Heart left ventricle (tissue), 16 donors: Measurements from ENCODE around the gene RNASE4. TPM values are rescaled to one million over a fixed set of nuclear protein-coding genes. Genes with fewer than 3 reads are reported as not detected.
A peak's percentile ranks its signal among the peaks of the same experiment; 100 is the strongest.

Experiments
- ATAC-seq, 4 donors: fragments of 200-7000 bp; cut with Tn5 transposase; one replicate each; pipeline ENCODE4 v1.9.1; 2020 to 2022; ENCODE audit warnings: moderate library complexity in 4 of 4, mild to moderate bottlenecking in 3 of 4, moderate number of reproducible peaks in 1 of 4
- DNase-seq, 5 donors: peaks; one replicate each; pipeline ENCODE4 v3.0.0-alpha.2; 2020
- H3K27ac ChIP-seq, 12 donors: fragments of 200-600 bp; sonication (generic) in 4 of 12; one replicate each; pipeline versions ENCODE4 v1.5.0 to v1.8.0; 2016 to 2022; ENCODE audit warnings: mild to moderate bottlenecking in 2 of 12
- H3K27me3 ChIP-seq, 9 donors: fragments of 200-600 bp; sonication (generic) in 2 of 9; one replicate each; pipeline versions ENCODE4 v1.5.1 to v1.8.0; 2016 to 2022; ENCODE audit warnings: mild to moderate bottlenecking in 3 of 9
- H3K36me3 ChIP-seq, 9 donors: fragments of 200-600 bp; sonication (generic) in 2 of 9; one replicate each; pipeline versions ENCODE4 v1.5.0 to v1.8.0; 2018 to 2022; ENCODE audit warnings: mild to moderate bottlenecking in 2 of 9
- H3K4me1 ChIP-seq, 12 donors: fragments of 200-600 bp; sonication (generic) in 4 of 12; one replicate each; pipeline versions ENCODE4 v1.5.0 to v1.8.0; 2016 to 2022; ENCODE audit warnings: mild to moderate bottlenecking in 3 of 12
- H3K4me3 ChIP-seq, 12 donors: fragments of 200-600 bp; sonication (generic) in 4 of 12; one replicate each; pipeline versions ENCODE4 v1.5.0 to v1.8.0; 2017 to 2022; ENCODE audit warnings: mild to moderate bottlenecking in 9 of 12, moderate library complexity in 4 of 12
- H3K9me3 ChIP-seq, 12 donors: fragments of 200-600 bp; sonication (generic) in 4 of 12; one replicate each; pipeline versions ENCODE4 v1.5.0 to v1.8.0; 2016 to 2022; ENCODE audit warnings: mild to moderate bottlenecking in 1 of 12
- POLR2A ChIP-seq, 2 donors: fragments of 450-650 bp; IDR thresholded peaks; one replicate each; pipeline ENCODE4 v1.6.1; 2017; ENCODE audit warnings: antibody characterized with exemption in 2 of 2, mild to moderate bottlenecking in 2 of 2, moderate library complexity in 2 of 2
- WGBS, 4 donors: extraction: QIAGEN DNeasy Blood & Tissue Kit in 2 of 4; methylation state at CpG; one replicate each; pipeline versions ENCODE4 v1.1.5 to v1.1.7; 2013 to 2018; 5-methylcytosine and 5-hydroxymethylcytosine counted together
- intact Hi-C, 10 donors: fragments of 100-400 bp; cut with DNase I; formaldehyde crosslinking; loops; one replicate each; pipeline versions ENCODE4 v1.11.1 to v1.14.2; 2022
- polyA plus RNA-seq, 2 donors: library from polyadenylated mRNA; stranded (reverse); fragments of 200-250 nt; gene quantifications; one replicate each; pipeline ENCODE4 v1.2.3, GENCODE V29; 2013
- total RNA-seq, 9 donors: library from RNA; depleted of rRNA in 2 of 9; stranded (reverse); fragments of >200 nt in 2 of 9; fragmentation: NEBNext Ultra II Directional in 3 of 9; extraction: Animal tissue kit (Norgen Biotek cat#: 25700) in 3 of 9; gene quantifications; one replicate each; pipeline versions ENCODE4 v1.1.0 to v1.2.4, GENCODE V29; 2016 to 2023
- TF ChIP-seq, protein P1 (sequence below), 12 donors: fragments of 200-600 bp; sonication (generic) in 4 of 12; IDR thresholded peaks; one replicate each; pipeline versions ENCODE4 v1.5.0 to v1.8.0; 2018 to 2022; ENCODE audit warnings: antibody characterized with exemption in 12 of 12, mild to moderate bottlenecking in 5 of 12
- donor health status: ischemic (EF 13 %, LVEDD 7.1; RV severe dilation, severe dysfunction).
- donor health status: healthy with polysubstance abuse.
- donor health status: DM: no; HTN: yes; CAD: no.
- donor health status: DM: no; HTN: no; CAD: no.
- donor health status: ischemic (EF 25% LVEDD 6.9; RV normal size, moderate dysfunction).
- donor health status: ischemic (EF 25% LVEDD 5.7; RV mildly dilated, moderate dysfunction).
- donor health status: healthy.
- donor health status: DM: yes; HTN: yes; CAD: no.
- donor health status: ischemic (EF 35%, LVEDD 5.7; RV mildly dilated, moderate dysfunction).
- donor health status: nonischemic (EF 11% LVEDD 7.7; RV severe dilation, severe dysfunction).
- donor health status: DM: yes; HTN: yes; CAD: no.
- donor health status: PGD.
- donor health status: ischemic (EF 29% LVEDD 5.4; RV normal size, mild dysfunction).
- donor health status: nonischemic (EF 23%, LVEDD 6.1; RV moderate dilation, normal function).

RNASE4 gene
- total and polyA plus RNA-seq, 11 donors, result 4.7 to 22.2 (median 8.2) TPM

DNA sequence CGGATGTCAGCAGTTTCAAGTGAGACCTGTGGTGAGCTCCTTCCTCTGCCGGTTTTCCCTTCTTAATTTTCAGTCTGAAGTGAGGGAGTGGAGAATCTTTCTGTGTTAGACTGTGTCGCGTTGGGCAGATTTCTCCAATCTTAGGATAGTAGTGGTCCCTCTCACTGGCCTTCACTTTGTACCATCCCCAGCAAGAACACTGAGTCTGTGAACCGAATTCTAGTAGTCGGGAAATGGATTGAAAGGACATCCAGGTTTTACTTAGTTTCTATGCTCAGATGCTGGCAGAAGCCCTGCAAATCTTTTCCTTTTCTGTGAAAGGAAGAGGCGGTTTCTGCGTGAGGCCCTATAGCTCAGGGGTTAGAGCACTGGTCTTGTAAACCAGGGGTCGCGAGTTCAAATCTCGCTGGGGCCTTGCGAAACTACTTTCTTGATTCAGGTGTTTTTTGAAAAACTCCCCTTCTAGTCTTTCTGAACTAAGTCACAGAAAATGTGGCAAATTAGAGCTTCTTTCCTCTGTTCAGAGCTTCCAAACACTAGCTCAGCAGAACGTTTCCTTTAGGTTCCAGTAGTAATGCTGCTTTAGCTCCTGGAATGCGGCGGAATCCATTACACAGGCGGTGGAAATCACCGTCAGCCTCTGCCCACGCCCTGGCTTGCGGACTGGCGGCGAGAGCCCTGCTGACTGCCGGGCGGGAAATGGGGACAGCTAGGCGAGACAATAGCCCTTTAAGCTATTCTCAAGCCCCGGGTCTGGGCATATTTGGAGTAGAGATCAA lies 2.8 kb upstream of the RNASE4 start:
- DNase-seq (peak; percentile 79 to 83 (median 82)), ATAC-seq (peak; percentile 38 to 58 (median 46))
- intact Hi-C loops, result loop anchor here (1.0 to 10.0 kb wide), 28 partner anchors 49 to 831 kb away; partner anchors contain the start of genes TEP1 (in 5 of the 10), CCNB1IP1 (in 4 of the 10), PIP4P1 (in 4 of the 10) and APEX1 (in 3 of the 10)
- no peaks in the 10 kb centered on the region for H3K27me3 ChIP-seq
- H3K36me3 ChIP-seq, result no peaks in the 10 kb centered on the region
- TF ChIP-seq, protein P1, sequence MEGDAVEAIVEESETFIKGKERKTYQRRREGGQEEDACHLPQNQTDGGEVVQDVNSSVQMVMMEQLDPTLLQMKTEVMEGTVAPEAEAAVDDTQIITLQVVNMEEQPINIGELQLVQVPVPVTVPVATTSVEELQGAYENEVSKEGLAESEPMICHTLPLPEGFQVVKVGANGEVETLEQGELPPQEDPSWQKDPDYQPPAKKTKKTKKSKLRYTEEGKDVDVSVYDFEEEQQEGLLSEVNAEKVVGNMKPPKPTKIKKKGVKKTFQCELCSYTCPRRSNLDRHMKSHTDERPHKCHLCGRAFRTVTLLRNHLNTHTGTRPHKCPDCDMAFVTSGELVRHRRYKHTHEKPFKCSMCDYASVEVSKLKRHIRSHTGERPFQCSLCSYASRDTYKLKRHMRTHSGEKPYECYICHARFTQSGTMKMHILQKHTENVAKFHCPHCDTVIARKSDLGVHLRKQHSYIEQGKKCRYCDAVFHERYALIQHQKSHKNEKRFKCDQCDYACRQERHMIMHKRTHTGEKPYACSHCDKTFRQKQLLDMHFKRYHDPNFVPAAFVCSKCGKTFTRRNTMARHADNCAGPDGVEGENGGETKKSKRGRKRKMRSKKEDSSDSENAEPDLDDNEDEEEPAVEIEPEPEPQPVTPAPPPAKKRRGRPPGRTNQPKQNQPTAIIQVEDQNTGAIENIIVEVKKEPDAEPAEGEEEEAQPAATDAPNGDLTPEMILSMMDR (IDR thresholded peaks at IDR 0.05), result no peak
- TF ChIP-seq POLR2A (IDR thresholded peaks at IDR 0.05), result no peak
- WGBS, 4 donors, result 0 to 3% (median 1%) methylated on average over 23 to 25 of the region's 25 CpGs
- H3K4me3 ChIP-seq, result peak overlapping the region; percentile 47 to 95 (median 75)
- no peaks in the 10 kb centered on the region for H3K9me3 ChIP-seq
- H3K4me1 ChIP-seq, result peaks cover 0 to 37% (median 17%) of the 10 kb centered on the region in 12 donors
- H3K27ac ChIP-seq, result peak overlapping the region; percentile 96 to 100 (median 100)

DNA sequence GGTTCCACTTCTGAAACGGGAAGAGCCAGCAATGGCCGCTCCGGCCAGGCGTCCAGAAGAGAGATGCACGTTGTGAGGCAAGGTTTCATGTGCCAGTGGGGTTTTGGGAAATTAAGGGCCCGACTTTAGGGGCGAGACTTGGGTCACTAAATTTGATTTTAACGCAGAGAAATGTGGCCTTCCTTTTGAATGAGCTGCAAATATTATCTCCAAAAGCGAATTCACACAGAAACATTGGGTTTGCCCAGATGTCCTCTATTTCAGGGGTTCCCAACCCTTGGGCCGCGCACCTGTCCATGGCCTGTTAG lies 2.3 kb upstream of the RNASE4 start:
- intact Hi-C loops, result loop anchor here (1.0 to 10.0 kb wide), 28 partner anchors 50 to 830 kb away; partner anchors contain the start of genes TEP1 (in 5 of the 10), CCNB1IP1 (in 4 of the 10), PIP4P1 (in 4 of the 10) and APEX1 (in 3 of the 10)
- no peaks in the 10 kb centered on the region for H3K27me3 ChIP-seq
- peaks cover 0 to 37% (median 19%) of the 10 kb centered on the region in 12 donors for H3K4me1 ChIP-seq
- TF ChIP-seq POLR2A (IDR thresholded peaks at IDR 0.05), result no peak
- TF ChIP-seq, protein P1 (IDR thresholded peaks at IDR 0.05), result peak in 4 of 12 donors; percentile 10 to 36 (median 24)
- 0 to 1% (median 1%) methylated on average over 5 to 11 of the region's 11 CpGs for WGBS, 4 donors
- no peaks in the 10 kb centered on the region for H3K9me3 ChIP-seq
- no peak for ATAC-seq
- DNase-seq, result peak in 1 of 5 donors; percentile 69
- H3K36me3 ChIP-seq, result no peaks in the 10 kb centered on the region
- H3K27ac ChIP-seq, result peak overlapping the region; percentile 96 to 100 (median 100)
- H3K4me3 ChIP-seq, result peak overlapping the region; percentile 47 to 95 (median 75)

DNA sequence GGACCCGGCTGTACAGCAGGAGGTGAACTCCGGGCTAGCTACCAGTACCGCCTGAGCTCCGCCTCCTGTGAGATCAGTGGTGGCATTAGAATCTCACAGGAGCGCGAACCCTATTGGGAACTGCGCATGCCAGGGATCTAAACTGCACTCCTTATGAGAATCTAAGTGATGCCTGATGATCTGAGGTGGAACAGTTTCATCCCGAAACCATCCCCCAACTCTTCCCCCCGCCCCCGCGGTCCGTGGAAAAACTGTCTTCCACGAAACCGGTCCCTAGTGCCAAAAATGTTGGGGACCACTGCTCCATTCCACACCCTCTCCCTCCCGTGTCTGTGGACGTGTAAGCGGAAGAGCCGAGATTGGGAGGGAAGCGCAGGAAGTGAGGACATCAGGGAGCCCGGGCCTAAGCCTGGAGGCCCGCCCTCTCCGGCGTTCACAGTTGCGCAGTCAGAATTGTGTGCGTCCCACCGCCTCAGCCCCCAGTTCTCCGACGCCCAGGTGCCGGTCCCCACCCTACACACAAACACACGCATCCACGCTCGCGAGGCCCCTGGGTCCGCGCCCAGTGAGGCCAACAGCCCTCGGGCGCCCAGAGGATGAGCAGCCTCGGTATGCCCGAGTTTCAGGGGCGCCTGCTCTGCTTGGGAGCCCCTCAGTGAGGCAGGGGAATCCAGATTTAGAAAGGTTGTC lies 1.8 kb upstream of the RNASE4 start:
- Histone ChIP-seq H3K9me3 (no peaks in the 10 kb centered on the region), H3K36me3 (no peaks in the 10 kb centered on the region), H3K4me3 (peak overlapping the region; percentile 47 to 95 (median 75)), H3K4me1 (peaks cover 0 to 37% (median 19%) of the 10 kb centered on the region in 12 donors), H3K27me3 (no peaks in the 10 kb centered on the region), H3K27ac (peak overlapping the region; percentile 96 to 100 (median 100))
- DNase-seq (peak; percentile 89 to 95 (median 93)), ATAC-seq (peak; percentile 91 to 94 (median 92))
- peak; percentile 8 to 91 for TF ChIP-seq POLR2A (IDR thresholded peaks at IDR 0.05)
- TF ChIP-seq, protein P1 (IDR thresholded peaks at IDR 0.05), result peak in 3 of 12 donors; percentile 0 to 39 (median 30)
- WGBS, 4 donors, result 0 to 1% (median 1%) methylated on average over 13 to 40 of the region's 40 CpGs
- intact Hi-C loops, result loop anchor here (1.0 to 10.0 kb wide), 29 partner anchors 50 to 830 kb away; partner anchors contain the start of genes TEP1 (in 5 of the 10), CCNB1IP1 (in 4 of the 10), PIP4P1 (in 4 of the 10) and APEX1 (in 3 of the 10)
